Transverse colon (tissue), 4 donors: Measurements from ENCODE around the gene ABLIM2. TPM values are rescaled to one million over a fixed set of nuclear protein-coding genes. Genes with fewer than 3 reads are reported as not detected.

Source experiments
- DNase-seq: peaks from one replicate; pipeline ENCODE4 v3.0.0-alpha.2; 2019
- H3K27ac ChIP-seq, 4 donors: fragments of 200-600 bp; sonication (generic); 2 replicates each; pipeline ENCODE4 v1.5.1; 2016 to 2018; ENCODE audit warnings: inconsistent platforms in 4 of 4
- H3K27me3 ChIP-seq: fragments of 200-600 bp; sonication (generic); 2 replicates; pipeline ENCODE4 v1.5.1; 2017; ENCODE audit warnings: inconsistent platforms
- H3K36me3 ChIP-seq, 4 donors: fragments of 200-600 bp; sonication (generic); 2 replicates each; pipeline ENCODE4 v1.5.1; 2017 to 2019; ENCODE audit warnings: inconsistent platforms in 4 of 4
- H3K4me1 ChIP-seq, 4 donors: fragments of 200-600 bp; sonication (generic); 2 replicates each; pipeline ENCODE4 v1.5.1; 2017 to 2020; ENCODE audit warnings: inconsistent platforms in 4 of 4
- H3K4me3 ChIP-seq, 4 donors: fragments of 200-600 bp; sonication (generic); 1 replicate in 1 of 4; 2 replicates in 3 of 4; pipeline versions ENCODE4 v1.5.1 to v1.6.1; 2017 to 2019; ENCODE audit warnings: inconsistent platforms in 4 of 4
- H3K9me3 ChIP-seq, 2 donors: fragments of 200-600 bp; sonication (generic); 2 replicates each; pipeline ENCODE4 v1.5.1; 2017 to 2019; ENCODE audit warnings: inconsistent platforms in 2 of 2
- EP300 ChIP-seq: sonication (generic); formaldehyde crosslinking; IDR thresholded peaks from one replicate; pipeline ENCODE4 v1.6.1; 2017; ENCODE audit warnings: antibody characterized with exemption, low read depth
- POLR2A ChIP-seq: fragments of 450-650 bp; IDR thresholded peaks from one replicate; pipeline ENCODE4 v1.6.1; 2016; ENCODE audit warnings: antibody characterized with exemption, mild to moderate bottlenecking, moderate library complexity
- POLR2AphosphoS5 ChIP-seq, 3 donors: sonication (generic); formaldehyde crosslinking; IDR thresholded peaks; one replicate each; pipeline ENCODE4 v1.6.1; 2016; ENCODE audit warnings: antibody characterized with exemption in 3 of 3
- WGBS, 2 donors: methylation state at CpG; one replicate each; pipeline ENCODE4 v1.1.5; 2018; ENCODE audit warnings: low coverage in 1 of 2; 5-methylcytosine and 5-hydroxymethylcytosine counted together
- in situ Hi-C, 4 donors: fragments of 200-750 bp; cut with MboI; loops; one replicate each; pipeline versions ENCODE4 v1.15.0 to v1.15.1; 2017; ENCODE audit warnings: low sequenced_read_pairs in 3 of 4, low pct_ligation_motif_present in 1 of 4, low pct_unique_long_range_greater_than_20kb in 1 of 4
- intact Hi-C: fragments of 100-400 bp; cut with DNase I; formaldehyde crosslinking; loops from one replicate; pipeline ENCODE4 v1.15.1; 2023; ENCODE audit warnings: low total_unique reads
- total RNA-seq, 4 donors: library from RNA; depleted of rRNA; stranded (reverse); fragments of >200 nt; gene quantifications; one replicate each; pipeline ENCODE4 v1.1.0, GENCODE V29; 2016
- TF ChIP-seq, protein P1 (sequence below), 5 experiments: fragments of 200-600 bp in 3 of 5; fragments of 450-650 bp in 2 of 5; sonication (generic) in 3 of 5; IDR thresholded peaks; 1 replicate in 2 of 5; 2 replicates in 3 of 5; pipeline ENCODE4 v1.5.1; 2016 to 2017; ENCODE audit warnings: antibody characterized with exemption in 5 of 5, inconsistent platforms in 3 of 5, mild to moderate bottlenecking in 2 of 5, moderate library complexity in 1 of 5

The ABLIM2 gene
- total RNA-seq, 4 donors from 2014 or later = 3.2 to 58.4 (median 14.2) TPM

GRCh38 chr4:8028884-8029568 is 129.6 kb downstream of the ABLIM2 start:
- TF ChIP-seq, protein P1, sequence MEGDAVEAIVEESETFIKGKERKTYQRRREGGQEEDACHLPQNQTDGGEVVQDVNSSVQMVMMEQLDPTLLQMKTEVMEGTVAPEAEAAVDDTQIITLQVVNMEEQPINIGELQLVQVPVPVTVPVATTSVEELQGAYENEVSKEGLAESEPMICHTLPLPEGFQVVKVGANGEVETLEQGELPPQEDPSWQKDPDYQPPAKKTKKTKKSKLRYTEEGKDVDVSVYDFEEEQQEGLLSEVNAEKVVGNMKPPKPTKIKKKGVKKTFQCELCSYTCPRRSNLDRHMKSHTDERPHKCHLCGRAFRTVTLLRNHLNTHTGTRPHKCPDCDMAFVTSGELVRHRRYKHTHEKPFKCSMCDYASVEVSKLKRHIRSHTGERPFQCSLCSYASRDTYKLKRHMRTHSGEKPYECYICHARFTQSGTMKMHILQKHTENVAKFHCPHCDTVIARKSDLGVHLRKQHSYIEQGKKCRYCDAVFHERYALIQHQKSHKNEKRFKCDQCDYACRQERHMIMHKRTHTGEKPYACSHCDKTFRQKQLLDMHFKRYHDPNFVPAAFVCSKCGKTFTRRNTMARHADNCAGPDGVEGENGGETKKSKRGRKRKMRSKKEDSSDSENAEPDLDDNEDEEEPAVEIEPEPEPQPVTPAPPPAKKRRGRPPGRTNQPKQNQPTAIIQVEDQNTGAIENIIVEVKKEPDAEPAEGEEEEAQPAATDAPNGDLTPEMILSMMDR (IDR thresholded peaks at IDR 0.05) = no peak
- TF ChIP-seq POLR2AphosphoS5 (IDR thresholded peaks at IDR 0.05) (no peak), EP300 (no peak), POLR2A (no peak)

DNA sequence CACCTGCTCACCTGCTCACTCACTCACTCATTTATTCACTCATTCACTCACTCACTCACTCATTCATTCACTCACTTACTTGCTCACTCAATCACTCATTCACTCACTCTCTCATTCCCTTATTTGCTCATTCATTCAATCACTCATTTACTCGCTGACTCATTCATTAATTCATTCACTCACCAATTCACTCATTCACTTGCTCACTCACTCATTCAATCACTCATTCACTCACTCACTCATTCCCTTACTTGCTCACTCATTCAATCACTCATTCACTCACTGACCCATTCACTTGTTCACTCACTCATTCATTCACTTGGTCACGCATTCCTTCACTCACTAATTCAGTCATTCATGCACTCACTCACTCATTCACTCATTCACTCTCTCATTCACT is 130.2 kb downstream of the ABLIM2 start:
- no peaks in the 10 kb centered on the region for H3K36me3 ChIP-seq
- DNase-seq = no peak
- TF ChIP-seq POLR2A = no peak
- TF ChIP-seq POLR2AphosphoS5 (IDR thresholded peaks at IDR 0.05) = no peak
- TF ChIP-seq, protein P1 (IDR thresholded peaks at IDR 0.05) = no peak
- no peak for TF ChIP-seq EP300
- WGBS, 2 donors = 91 to 94% methylated on average over 2 of the region's 2 CpGs
- no peak overlapping the region for H3K4me3 ChIP-seq
- intact Hi-C loops = no loop called here
- no peak overlapping the region for H3K27ac ChIP-seq
- in situ Hi-C loops = no loop called here
- H3K9me3 ChIP-seq = no peaks in the 10 kb centered on the region
- no peaks in the 10 kb centered on the region for H3K4me1 ChIP-seq
- no peaks in the 10 kb centered on the region for H3K27me3 ChIP-seq

More at GRCh38 chr4:8028884-8029568, 129.6 kb downstream of the ABLIM2 start:
- intact Hi-C loops (no loop called here), in situ Hi-C loops (no loop called here)
- Histone ChIP-seq H3K27me3 (no peaks in the 10 kb centered on the region), H3K4me1 (no peaks in the 10 kb centered on the region), H3K27ac (no peak overlapping the region), H3K4me3 (no peak overlapping the region), H3K36me3 (no peaks in the 10 kb centered on the region), H3K9me3 (no peaks in the 10 kb centered on the region)
- DNase-seq = no peak
- WGBS, 2 donors = 73 to 91% methylated on average over 8 to 20 of the region's 20 CpGs

DNA sequence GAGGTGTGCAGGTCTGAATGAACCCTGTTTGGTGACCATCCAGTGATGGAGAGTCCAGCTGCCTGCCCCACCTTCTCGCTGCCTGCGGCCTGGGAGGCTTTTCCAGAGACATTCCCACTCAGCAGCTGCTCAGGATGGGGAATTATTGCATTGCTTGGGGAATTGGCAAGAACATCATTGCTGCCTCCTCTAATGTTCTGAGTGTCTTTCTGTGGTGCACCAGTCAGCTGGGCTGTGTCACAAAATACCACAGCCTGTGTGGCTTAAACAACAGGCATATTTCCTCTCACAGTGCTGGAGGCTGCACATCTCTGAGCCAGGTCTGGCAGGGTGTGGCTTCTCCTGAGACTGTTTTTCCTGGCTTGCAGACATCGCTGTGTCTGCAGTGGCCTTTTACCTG is 132.2 kb downstream of the ABLIM2 start:
- WGBS, 2 donors = 51% methylated on average over 3 of the region's 3 CpGs; no CpG with 5 or more reads in 1 of the 2 donors
- no peak overlapping the region for H3K4me3 ChIP-seq
- no peak for DNase-seq
- H3K27me3 ChIP-seq = no peaks in the 10 kb centered on the region
- intact Hi-C loops (no loop called here), in situ Hi-C loops (no loop called here)
- H3K4me1 ChIP-seq = no peaks in the 10 kb centered on the region
- no peaks in the 10 kb centered on the region for H3K9me3 ChIP-seq
- no peak overlapping the region for H3K27ac ChIP-seq
- no peaks in the 10 kb centered on the region for H3K36me3 ChIP-seq
- TF ChIP-seq POLR2A = no peak
- no peak for TF ChIP-seq POLR2AphosphoS5 (IDR thresholded peaks at IDR 0.05)
- TF ChIP-seq, protein P1 (IDR thresholded peaks at IDR 0.05) = no peak
- no peak for TF ChIP-seq EP300

DNA sequence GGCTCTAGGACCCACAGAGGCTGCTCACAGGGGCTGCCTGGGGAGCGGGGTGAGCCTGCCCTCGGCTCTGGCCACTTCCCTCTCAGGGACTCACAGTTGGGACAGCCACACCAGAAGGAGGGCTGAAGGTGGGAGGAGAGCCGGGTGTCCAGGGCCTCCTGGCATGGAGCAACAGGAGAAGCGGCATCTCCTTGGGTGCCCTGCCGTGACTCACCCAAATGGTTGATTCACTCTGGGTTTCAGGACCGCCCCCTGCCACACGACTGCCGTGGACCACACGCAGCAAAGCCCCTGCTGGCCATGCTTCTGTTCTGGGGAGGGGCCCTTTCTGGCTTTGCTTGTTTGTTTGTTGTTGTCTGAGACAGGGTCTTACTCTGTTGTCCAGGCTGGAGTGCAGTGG is 132.9 kb downstream of the ABLIM2 start:
- no peak for DNase-seq
- Histone ChIP-seq H3K27me3 (no peaks in the 10 kb centered on the region), H3K9me3 (no peaks in the 10 kb centered on the region), H3K27ac (no peak overlapping the region), H3K4me3 (no peak overlapping the region), H3K36me3 (no peaks in the 10 kb centered on the region), H3K4me1 (no peaks in the 10 kb centered on the region)
- intact Hi-C loops (no loop called here), in situ Hi-C loops (no loop called here)
- TF ChIP-seq, protein P1 (IDR thresholded peaks at IDR 0.05) = no peak
- TF ChIP-seq POLR2AphosphoS5 (IDR thresholded peaks at IDR 0.05) (no peak), POLR2A (no peak), EP300 (no peak)
- 90% methylated on average over 9 of the region's 9 CpGs; no CpG with 5 or more reads in 1 of the 2 donors for WGBS, 2 donors
